GM18499 (cell line): ENCODE results near the gene TAPBPL.

Experiments used
- ATAC-seq: cut with Tn5 transposase; IDR thresholded peaks from one replicate; pipeline ENCODE4 v1.9.1; 2021; ENCODE audit warnings: moderate number of reproducible peaks; ENCODE audit not compliant: insufficient read depth, unreplicated experiment

Gene TAPBPL

GRCh38 chr12:6434205-6435140 is 17.4 kb upstream of the TAPBPL start:
- ATAC-seq, result no peak

DNA sequence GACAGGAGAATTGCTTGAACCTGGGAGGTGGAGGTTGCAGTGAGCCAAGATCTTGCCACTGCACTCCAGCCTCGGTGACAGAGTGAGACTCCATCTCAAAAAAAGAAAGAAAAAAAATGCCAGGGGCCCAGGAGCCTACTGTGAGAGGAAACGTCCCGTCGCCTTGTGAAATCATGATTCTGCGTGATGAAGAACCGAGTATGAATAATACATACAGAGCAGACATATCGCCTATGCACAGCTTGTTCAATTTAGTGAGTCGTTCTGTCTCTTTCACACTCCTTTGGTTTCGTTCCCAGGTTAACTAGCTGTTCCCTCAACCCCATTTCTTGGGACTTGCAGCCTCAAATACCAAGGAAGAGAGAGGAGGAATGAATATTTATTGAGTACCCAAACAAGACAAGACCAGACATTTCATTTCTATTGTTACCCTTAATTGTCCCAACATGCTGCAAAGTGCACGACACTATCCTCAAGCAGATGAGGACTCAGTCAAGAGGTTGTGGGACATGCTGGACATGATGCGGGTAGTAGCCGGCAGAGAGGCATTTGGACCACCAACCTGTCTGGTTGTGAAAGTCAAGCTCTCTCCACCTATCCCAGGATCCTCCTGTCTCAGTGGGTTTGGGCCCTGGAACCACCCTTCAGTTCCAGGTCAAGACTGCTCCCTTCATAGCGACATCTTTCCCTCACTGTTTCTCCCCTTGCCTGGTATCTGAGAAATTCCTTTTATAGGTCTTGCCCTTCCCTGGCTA is 15.7 kb upstream of the TAPBPL start:
- ATAC-seq, result no peak

- ATAC-seq, result no peak
Observed at GRCh38 chr12:6437586-6437985, 14.3 kb upstream of the TAPBPL start.

GRCh38 chr12:6438345-6438744 is 13.5 kb upstream of the TAPBPL start:
- no peak for ATAC-seq

DNA sequence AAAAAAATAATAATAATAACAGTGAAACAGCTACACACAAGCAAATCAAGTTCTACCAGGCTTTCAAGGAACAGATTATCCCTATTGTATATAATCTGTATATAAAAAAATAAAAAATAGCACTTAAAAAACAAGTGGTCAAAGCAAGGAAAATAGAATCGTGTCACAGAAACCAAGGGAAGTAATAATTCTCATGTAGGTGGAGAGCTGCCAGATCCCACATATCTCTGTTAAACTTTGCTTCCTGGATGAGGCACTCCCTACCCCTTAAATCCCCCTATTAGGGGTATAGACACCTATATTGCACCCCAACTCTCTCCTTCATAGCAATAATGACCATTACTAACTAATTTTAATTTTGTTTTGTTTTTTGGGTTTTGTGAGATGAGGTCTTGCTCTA is 11.5 kb upstream of the TAPBPL start:
- ATAC-seq, result no peak

GRCh38 chr12:6442836-6443235 is 9.0 kb upstream of the TAPBPL start:
- ATAC-seq, result no peak

GRCh38 chr12:6443361-6443983 is 8.4 kb upstream of the TAPBPL start:
- no peak for ATAC-seq

DNA sequence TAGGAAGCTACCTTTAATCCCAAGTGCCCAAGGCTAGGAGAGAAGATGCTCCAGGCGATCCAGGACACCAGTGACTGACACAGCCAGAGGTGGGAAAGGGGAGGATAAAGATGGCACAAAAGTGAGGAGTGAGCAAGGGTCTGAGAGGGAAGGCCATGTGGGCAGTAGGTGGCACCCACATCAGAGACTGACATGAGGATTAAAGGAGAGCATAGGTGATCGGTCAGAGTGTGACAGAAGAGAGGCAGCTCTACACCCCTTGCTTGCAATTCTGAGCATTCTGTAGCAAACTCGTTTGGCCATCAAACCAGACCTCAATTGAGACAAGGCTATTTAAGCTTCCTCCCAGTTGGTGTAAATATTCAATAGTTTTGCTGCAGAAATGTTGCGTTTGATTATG is 7.8 kb upstream of the TAPBPL start:
- ATAC-seq, result no peak

DNA sequence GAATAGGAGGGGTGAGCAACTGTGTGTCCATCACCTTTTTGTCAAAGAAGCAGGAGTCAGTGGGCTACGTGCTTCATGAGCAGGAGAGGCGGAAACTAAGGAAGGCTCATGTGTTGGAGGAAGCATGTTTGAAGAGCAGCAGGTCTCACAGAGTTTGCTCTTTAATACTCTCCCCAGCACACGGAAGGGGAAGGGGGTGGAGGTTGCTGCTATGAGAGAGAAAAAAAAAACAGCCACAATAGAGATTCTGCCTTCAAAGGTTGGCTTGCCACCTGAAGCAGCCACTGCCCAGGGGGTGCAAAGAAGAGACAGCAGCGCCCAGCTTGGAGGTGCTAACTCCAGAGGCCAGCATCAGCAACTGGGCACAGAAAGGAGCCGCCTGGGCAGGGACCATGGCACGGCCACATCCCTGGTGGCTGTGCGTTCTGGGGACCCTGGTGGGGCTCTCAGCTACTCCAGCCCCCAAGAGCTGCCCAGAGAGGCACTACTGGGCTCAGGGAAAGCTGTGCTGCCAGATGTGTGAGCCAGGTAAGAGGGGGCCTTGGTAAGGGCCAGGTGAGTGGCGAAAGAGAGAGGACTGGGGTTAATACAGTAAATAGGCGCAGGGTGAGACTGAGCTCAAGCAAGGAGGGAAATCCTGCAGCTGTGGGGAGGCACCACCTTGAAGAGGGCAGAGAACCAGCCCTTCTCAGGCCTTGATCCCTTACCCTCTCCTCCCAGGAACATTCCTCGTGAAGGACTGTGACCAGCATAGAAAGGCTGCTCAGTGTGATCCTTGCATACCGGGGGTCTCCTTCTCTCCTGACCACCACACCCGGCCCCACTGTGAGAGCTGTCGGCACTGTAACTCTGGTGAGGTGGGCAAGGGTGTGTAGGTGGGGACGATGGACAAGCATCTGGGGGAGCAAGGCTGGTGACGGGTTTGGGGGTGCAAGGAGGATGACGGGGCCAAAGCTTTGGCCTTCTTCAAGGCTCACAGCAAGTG is 6.8 kb upstream of the TAPBPL start, which contains the start of gene CD27:
CD27 (plus strand) TSS at position 252 of the 985 bp plus-strand sequence; CDS start at position 393, 141 bp downstream.
- ATAC-seq, result no peak

- no peak for ATAC-seq
Observed at GRCh38 chr12:6450091-6450868, 1.6 kb upstream of the TAPBPL start.

GRCh38 chr12:6450869-6451347 is 934 bp upstream of the TAPBPL start:
- no peak for ATAC-seq

DNA sequence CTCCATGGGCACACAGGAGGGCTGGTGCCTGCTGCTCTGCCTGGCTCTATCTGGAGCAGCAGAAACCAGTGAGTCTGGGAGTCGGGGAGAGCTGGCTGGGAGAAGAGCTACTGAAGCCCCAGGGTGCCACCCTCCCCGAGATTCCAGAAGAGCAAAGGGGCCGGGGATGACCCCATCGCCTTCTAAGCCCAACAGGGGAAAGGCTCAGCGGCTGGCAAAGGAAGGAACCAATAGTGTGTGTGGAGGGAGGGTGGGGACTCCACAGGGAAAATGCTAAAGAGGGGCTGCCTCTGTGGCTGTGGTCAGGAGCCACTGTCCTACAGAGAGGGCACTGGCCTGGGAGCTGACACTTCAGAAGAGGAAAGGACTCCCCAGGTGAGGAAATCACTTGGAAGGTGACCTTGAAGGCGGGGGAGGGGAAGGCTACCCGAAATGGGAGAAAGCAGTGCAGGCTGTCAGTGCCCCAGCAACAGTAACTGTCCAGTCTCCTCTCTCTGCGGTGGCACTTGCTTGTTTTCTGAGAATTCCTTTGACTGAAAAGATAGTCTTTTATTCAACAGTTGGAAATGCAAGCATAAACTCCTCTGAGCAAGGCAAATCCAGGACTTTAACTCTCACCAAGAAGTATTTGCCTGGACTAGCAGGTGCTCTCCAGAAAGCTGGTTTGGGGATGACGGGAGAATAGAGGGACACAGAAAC is 552 bp downstream of the TAPBPL start:
- no peak for ATAC-seq

GRCh38 chr12:6452944-6453630 is 1.2 kb downstream of the TAPBPL start:
- no peak for ATAC-seq

DNA sequence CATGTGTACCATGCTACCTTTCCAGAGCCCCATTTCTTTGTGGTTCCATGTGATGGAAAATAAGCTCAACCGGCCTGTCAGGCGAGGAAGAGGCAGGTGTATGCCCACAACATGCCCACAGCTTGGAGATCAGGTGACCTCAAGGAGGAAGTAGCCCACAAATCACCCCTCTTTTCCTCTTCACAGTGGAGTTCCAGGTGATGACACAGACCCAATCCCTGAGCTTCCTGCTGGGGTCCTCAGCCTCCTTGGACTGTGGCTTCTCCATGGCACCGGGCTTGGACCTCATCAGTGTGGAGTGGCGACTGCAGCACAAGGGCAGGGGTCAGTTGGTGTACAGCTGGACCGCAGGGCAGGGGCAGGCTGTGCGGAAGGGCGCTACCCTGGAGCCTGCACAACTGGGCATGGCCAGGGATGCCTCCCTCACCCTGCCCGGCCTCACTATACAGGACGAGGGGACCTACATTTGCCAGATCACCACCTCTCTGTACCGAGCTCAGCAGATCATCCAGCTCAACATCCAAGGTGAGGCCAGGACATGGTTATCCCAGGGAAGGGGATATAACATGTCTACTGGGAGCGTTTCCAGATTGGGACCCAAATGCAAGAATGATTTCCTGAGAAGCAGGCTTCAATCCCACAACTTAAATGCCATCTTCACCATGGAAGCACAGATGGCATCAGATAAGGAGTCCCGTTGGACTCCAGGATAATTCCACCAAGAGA is 5.5 kb downstream of the TAPBPL start:
- ATAC-seq, result no peak

- no peak for ATAC-seq
Observed at GRCh38 chr12:6458281-6459003, 6.6 kb downstream of the TAPBPL start.

- ATAC-seq, result no peak
Observed at GRCh38 chr12:6459004-6459337, 7.1 kb downstream of the TAPBPL start.
